ENCODE data around the gene CDKN1B. TPM values are rescaled to one million over a fixed set of nuclear protein-coding genes. Genes with fewer than 3 reads are reported as not detected.

Gene CDKN1B
- total and polyA plus RNA-seq, 2 donors (not counting 3 experiments of a cell fraction or from before 2014, with no cell fraction given), result 12.7 to 40.8 TPM

- H3K9me1 ChIP-seq (replicated peaks; ENCODE audit: control insufficient read depth, extremely low read depth, insufficient read depth, low read length), result no peaks in the 10 kb centered on the region
- no peak for TF ChIP-seq MAX (IDR thresholded peaks at IDR 0.05; ENCODE audit: insufficient read depth, insufficient read length)
- no peak for TF ChIP-seq POLR2A (IDR thresholded peaks at IDR 0.05; ENCODE audit: low read depth, low read length)
- no peak for TF ChIP-seq MYC (IDR thresholded peaks at IDR 0.05; ENCODE audit: low read depth, low read length)
- no peak for TF ChIP-seq CTCF (IDR thresholded peaks at IDR 0.05; ENCODE audit: extremely low read depth in 1 of 2, insufficient read depth in 1 of 2, low read depth in 1 of 2, low read length in 2 of 2)
- TF ChIP-seq GATA2 (IDR thresholded peaks at IDR 0.05; ENCODE audit: insufficient read depth, insufficient read length, low read depth, low read length), result no peak
- TF ChIP-seq FOS (IDR thresholded peaks at IDR 0.05; ENCODE audit: borderline replicate concordance, insufficient read depth, low read length), result no peak
- no peak for TF ChIP-seq JUN (IDR thresholded peaks at IDR 0.05; ENCODE audit: borderline replicate concordance, insufficient read depth, insufficient read length, low read depth)
- TF ChIP-seq POLR2AphosphoS5 (IDR thresholded peaks at IDR 0.05; ENCODE audit: insufficient read depth, low read depth, low read length), result no peak
- TF ChIP-seq EZH2 (IDR thresholded peaks at IDR 0.05; ENCODE audit: borderline replicate concordance, low read depth, low read length, severe bottlenecking), result no peak
- H3K27me3 ChIP-seq (ENCODE audit: control insufficient read depth in 2 of 2, insufficient read depth in 2 of 2, low read length in 2 of 2), result no peaks in the 10 kb centered on the region
- BruUV-seq (replicated peaks), result no TSS peak
- POLR2A ChIA-PET, result no interaction called here
- H3K79me2 ChIP-seq (ENCODE audit: control insufficient read depth, insufficient read depth, low read length), result peaks cover 18% of the 10 kb centered on the region
- CTCF ChIA-PET, result interaction anchor here (1.9 to 4.5 kb wide), 4 partner anchors 11 to 359 kb away, joined by 8 to 159 read pairs (median 44); no protein-coding TSS in a partner anchor
- H3K27ac ChIP-seq (ENCODE audit: insufficient read depth, low read depth, low read length), result no peak overlapping the region
- DNase-seq (ENCODE audit: low read depth, low spot score), result no peak
- H3K36me3 ChIP-seq (ENCODE audit: control insufficient read depth in 2 of 2, extremely low read depth in 1 of 2, insufficient read depth in 2 of 2, low read length in 2 of 2), result peaks cover 0 to 3% of the 10 kb centered on the region in 2 experiments
- peak overlapping the region; percentile 34 for H2AFZ ChIP-seq (ENCODE audit: low read depth, low read length)
- peaks cover 10% of the 10 kb centered on the region for H3K4me1 ChIP-seq (ENCODE audit: control insufficient read depth, extremely low read depth, insufficient read depth, low read length)
- intact Hi-C loops (cut with micrococcal nuclease), result no loop called here
- no peak for FAIRE-seq
- H4K20me1 ChIP-seq (replicated peaks; ENCODE audit: control insufficient read depth, extremely low read depth, insufficient read depth, low read length), result no peaks in the 10 kb centered on the region
- H3K4me2 ChIP-seq (ENCODE audit: insufficient read depth, low read length), result no peak overlapping the region
- H3K9ac ChIP-seq (replicated peaks; ENCODE audit: extremely low read depth, insufficient read depth, low read length), result no peak overlapping the region
- no peak overlapping the region for H3K4me3 ChIP-seq (replicated peaks in 1 of 3; ENCODE audit: insufficient read depth in 1 of 3, low read depth in 1 of 3, low read length in 3 of 3)
- dilution Hi-C loops (cut with MboI; ENCODE audit: extremely low pct_ligation_motif_present, low sequenced_read_pairs), result no loop called here
- no peaks in the 10 kb centered on the region for H3K9me3 ChIP-seq (replicated peaks; ENCODE audit: control insufficient read depth, insufficient read depth, low read length)
These were observed 17.4 kb downstream of the CDKN1B start for GRCh38 chr12:12734561-12735071.

All from endothelial cell of umbilical vein (primary cell).